Transverse colon (tissue), 4 donors: ENCODE measurements around the gene MKI67. TPM values are rescaled to one million over a fixed set of nuclear protein-coding genes. Genes with fewer than 3 reads are reported as not detected.

Source experiments
- DNase-seq: peaks from one replicate; pipeline ENCODE4 v3.0.0-alpha.2; 2019
- H3K27ac ChIP-seq, 4 donors: fragments of 200-600 bp; sonication (generic); 2 replicates each; pipeline ENCODE4 v1.5.1; 2016 to 2018; ENCODE audit warnings: inconsistent platforms in 4 of 4
- H3K27me3 ChIP-seq: fragments of 200-600 bp; sonication (generic); 2 replicates; pipeline ENCODE4 v1.5.1; 2017; ENCODE audit warnings: inconsistent platforms
- H3K36me3 ChIP-seq, 4 donors: fragments of 200-600 bp; sonication (generic); 2 replicates each; pipeline ENCODE4 v1.5.1; 2017 to 2019; ENCODE audit warnings: inconsistent platforms in 4 of 4
- H3K4me1 ChIP-seq, 4 donors: fragments of 200-600 bp; sonication (generic); 2 replicates each; pipeline ENCODE4 v1.5.1; 2017 to 2020; ENCODE audit warnings: inconsistent platforms in 4 of 4
- H3K4me3 ChIP-seq, 4 donors: fragments of 200-600 bp; sonication (generic); 1 replicate in 1 of 4; 2 replicates in 3 of 4; pipeline versions ENCODE4 v1.5.1 to v1.6.1; 2017 to 2019; ENCODE audit warnings: inconsistent platforms in 4 of 4
- H3K9me3 ChIP-seq, 2 donors: fragments of 200-600 bp; sonication (generic); 2 replicates each; pipeline ENCODE4 v1.5.1; 2017 to 2019; ENCODE audit warnings: inconsistent platforms in 2 of 2
- EP300 ChIP-seq: sonication (generic); formaldehyde crosslinking; IDR thresholded peaks from one replicate; pipeline ENCODE4 v1.6.1; 2017; ENCODE audit warnings: antibody characterized with exemption, low read depth
- POLR2A ChIP-seq: fragments of 450-650 bp; IDR thresholded peaks from one replicate; pipeline ENCODE4 v1.6.1; 2016; ENCODE audit warnings: antibody characterized with exemption, mild to moderate bottlenecking, moderate library complexity
- POLR2AphosphoS5 ChIP-seq, 3 donors: sonication (generic); formaldehyde crosslinking; IDR thresholded peaks; one replicate each; pipeline ENCODE4 v1.6.1; 2016; ENCODE audit warnings: antibody characterized with exemption in 3 of 3
- WGBS, 2 donors: methylation state at CpG; one replicate each; pipeline ENCODE4 v1.1.5; 2018; ENCODE audit warnings: low coverage in 1 of 2; 5-methylcytosine and 5-hydroxymethylcytosine counted together
- in situ Hi-C, 4 donors: fragments of 200-750 bp; cut with MboI; loops; one replicate each; pipeline versions ENCODE4 v1.15.0 to v1.15.1; 2017; ENCODE audit warnings: low sequenced_read_pairs in 3 of 4, low pct_ligation_motif_present in 1 of 4, low pct_unique_long_range_greater_than_20kb in 1 of 4
- intact Hi-C: fragments of 100-400 bp; cut with DNase I; formaldehyde crosslinking; loops from one replicate; pipeline ENCODE4 v1.15.1; 2023; ENCODE audit warnings: low total_unique reads
- total RNA-seq, 4 donors: library from RNA; depleted of rRNA; stranded (reverse); fragments of >200 nt; gene quantifications; one replicate each; pipeline ENCODE4 v1.1.0, GENCODE V29; 2016
- TF ChIP-seq, protein P1 (sequence below), 5 experiments: fragments of 200-600 bp in 3 of 5; fragments of 450-650 bp in 2 of 5; sonication (generic) in 3 of 5; IDR thresholded peaks; 1 replicate in 2 of 5; 2 replicates in 3 of 5; pipeline ENCODE4 v1.5.1; 2016 to 2017; ENCODE audit warnings: antibody characterized with exemption in 5 of 5, inconsistent platforms in 3 of 5, mild to moderate bottlenecking in 2 of 5, moderate library complexity in 1 of 5

MKI67 gene
- total RNA-seq, 4 donors from 2014 or later: 4.5 to 40.8 (median 8.4) TPM

DNA sequence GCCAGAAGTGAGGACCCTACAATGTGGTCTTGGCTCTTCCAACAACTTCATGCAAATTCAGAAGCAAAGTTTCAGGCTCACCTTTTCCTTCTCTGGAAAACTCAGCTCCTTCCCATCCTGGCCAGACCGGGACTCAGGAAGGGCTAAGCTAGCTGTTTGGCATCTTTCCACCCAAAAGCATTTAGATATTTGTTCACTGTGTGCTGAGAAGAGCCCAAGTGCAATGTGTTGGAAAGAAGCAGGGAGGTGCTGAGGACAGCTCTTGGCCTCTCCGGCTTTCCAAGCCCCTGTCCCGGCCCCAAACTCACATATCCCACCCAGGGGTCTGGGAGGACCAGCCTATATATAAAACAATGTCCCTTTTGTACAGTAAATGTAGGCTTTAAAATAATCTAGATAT is 44.5 kb downstream of the MKI67 start:
- WGBS, 2 donors: 66 to 72% methylated on average over 3 of the region's 3 CpGs
- H3K9me3 ChIP-seq: no peaks in the 10 kb centered on the region
- no peaks in the 10 kb centered on the region for H3K4me1 ChIP-seq
- DNase-seq: no peak
- H3K36me3 ChIP-seq: peaks cover 0 to 18% (median 1%) of the 10 kb centered on the region in 4 donors
- no peak overlapping the region for H3K27ac ChIP-seq
- H3K27me3 ChIP-seq: no peaks in the 10 kb centered on the region
- no peak overlapping the region for H3K4me3 ChIP-seq
- intact Hi-C loops: no loop called here
- TF ChIP-seq EP300 (no peak), POLR2AphosphoS5 (IDR thresholded peaks at IDR 0.05) (no peak), POLR2A (no peak)
- TF ChIP-seq, protein P1, sequence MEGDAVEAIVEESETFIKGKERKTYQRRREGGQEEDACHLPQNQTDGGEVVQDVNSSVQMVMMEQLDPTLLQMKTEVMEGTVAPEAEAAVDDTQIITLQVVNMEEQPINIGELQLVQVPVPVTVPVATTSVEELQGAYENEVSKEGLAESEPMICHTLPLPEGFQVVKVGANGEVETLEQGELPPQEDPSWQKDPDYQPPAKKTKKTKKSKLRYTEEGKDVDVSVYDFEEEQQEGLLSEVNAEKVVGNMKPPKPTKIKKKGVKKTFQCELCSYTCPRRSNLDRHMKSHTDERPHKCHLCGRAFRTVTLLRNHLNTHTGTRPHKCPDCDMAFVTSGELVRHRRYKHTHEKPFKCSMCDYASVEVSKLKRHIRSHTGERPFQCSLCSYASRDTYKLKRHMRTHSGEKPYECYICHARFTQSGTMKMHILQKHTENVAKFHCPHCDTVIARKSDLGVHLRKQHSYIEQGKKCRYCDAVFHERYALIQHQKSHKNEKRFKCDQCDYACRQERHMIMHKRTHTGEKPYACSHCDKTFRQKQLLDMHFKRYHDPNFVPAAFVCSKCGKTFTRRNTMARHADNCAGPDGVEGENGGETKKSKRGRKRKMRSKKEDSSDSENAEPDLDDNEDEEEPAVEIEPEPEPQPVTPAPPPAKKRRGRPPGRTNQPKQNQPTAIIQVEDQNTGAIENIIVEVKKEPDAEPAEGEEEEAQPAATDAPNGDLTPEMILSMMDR (IDR thresholded peaks at IDR 0.05): no peak
- in situ Hi-C loops: loop anchor here in 1 of 4 donors (10.0 kb wide), 1 partner anchor 63 kb away; no protein-coding TSS in a partner anchor

DNA sequence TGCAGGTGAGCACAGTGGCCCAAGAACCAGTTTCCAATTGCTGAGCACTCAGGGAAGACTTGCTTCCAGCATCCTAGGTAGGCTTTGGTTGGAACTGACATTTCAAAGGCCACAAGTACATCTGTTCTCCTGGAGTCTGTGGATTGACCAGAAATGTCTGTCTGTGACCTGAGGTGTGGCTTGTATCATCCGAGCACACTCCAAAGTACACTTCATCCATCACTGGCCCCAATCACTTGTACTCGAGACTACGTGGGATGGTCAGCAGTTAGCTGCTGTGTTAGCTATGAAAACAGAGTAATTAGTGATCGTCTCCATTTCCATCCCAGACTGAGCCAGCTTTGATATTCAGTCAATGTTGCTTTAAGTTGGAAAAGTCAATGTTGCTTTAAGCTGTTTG is 45.0 kb downstream of the MKI67 start:
- Histone ChIP-seq H3K36me3 (peaks cover 0 to 23% (median 2%) of the 10 kb centered on the region in 4 donors), H3K4me3 (no peak overlapping the region), H3K27ac (no peak overlapping the region), H3K4me1 (no peaks in the 10 kb centered on the region), H3K9me3 (no peaks in the 10 kb centered on the region), H3K27me3 (no peaks in the 10 kb centered on the region)
- intact Hi-C loops: no loop called here
- TF ChIP-seq, protein P1 (IDR thresholded peaks at IDR 0.05): no peak
- TF ChIP-seq EP300 (no peak), POLR2A (no peak), POLR2AphosphoS5 (IDR thresholded peaks at IDR 0.05) (no peak)
- in situ Hi-C loops: loop anchor here in 1 of 4 donors (10.0 kb wide), 1 partner anchor 64 kb away; no protein-coding TSS in a partner anchor
- DNase-seq: no peak
- WGBS, 2 donors: 83 to 91% methylated on average over 2 to 4 of the region's 4 CpGs

DNA sequence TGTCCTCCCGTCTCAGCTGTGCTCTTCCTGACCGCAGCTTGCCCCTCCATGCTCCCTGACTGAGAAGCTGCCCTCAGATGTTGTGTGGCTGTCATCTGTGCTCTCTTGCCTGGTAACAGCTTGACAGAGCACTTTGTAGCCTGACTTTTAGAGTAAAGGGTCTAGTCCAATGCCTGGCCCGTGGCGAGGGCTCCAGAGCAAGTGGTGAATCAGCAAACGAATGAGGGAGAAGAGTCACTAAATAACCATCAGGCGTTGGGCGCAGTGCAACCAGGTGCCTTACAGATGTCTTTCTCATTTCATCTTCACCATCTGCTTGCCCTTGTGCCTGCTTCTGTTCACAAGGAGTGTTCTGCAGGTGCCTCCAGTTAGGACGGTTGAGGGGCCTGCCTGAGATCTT is 45.6 kb downstream of the MKI67 start:
- no peak overlapping the region for H3K4me3 ChIP-seq
- TF ChIP-seq EP300: no peak
- TF ChIP-seq, protein P1 (IDR thresholded peaks at IDR 0.05): no peak
- no peak for TF ChIP-seq POLR2AphosphoS5 (IDR thresholded peaks at IDR 0.05)
- TF ChIP-seq POLR2A: no peak
- DNase-seq: no peak
- peaks cover 0 to 29% (median 2%) of the 10 kb centered on the region in 4 donors for H3K36me3 ChIP-seq
- in situ Hi-C loops: loop anchor here in 1 of 4 donors (10.0 kb wide), 1 partner anchor 64 kb away; no protein-coding TSS in a partner anchor
- no peaks in the 10 kb centered on the region for H3K27me3 ChIP-seq
- intact Hi-C loops: no loop called here
- H3K9me3 ChIP-seq: no peaks in the 10 kb centered on the region
- H3K27ac ChIP-seq: no peak overlapping the region
- H3K4me1 ChIP-seq: no peaks in the 10 kb centered on the region
- 90% methylated on average over 8 of the region's 8 CpGs; no CpG with 5 or more reads in 1 of the 2 donors for WGBS, 2 donors

DNA sequence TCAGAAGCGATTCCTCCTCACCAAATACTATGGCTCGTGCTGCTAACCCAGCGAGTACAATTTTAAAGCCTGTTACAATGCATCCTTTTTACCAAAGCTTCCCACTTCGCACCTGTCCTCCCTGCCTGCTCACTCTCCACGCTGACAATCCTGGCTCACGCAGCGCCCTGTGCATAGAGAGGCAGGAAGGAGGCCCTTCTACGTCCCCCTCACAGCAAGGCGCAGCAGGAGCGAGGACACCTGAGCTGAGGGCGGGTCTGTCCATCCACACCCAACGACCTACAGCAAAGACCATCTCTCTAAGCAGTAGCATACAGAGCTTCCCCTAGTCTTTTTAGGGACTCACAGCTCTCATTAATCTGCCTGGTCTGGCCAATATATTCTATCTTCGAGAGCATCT is 46.0 kb downstream of the MKI67 start:
- in situ Hi-C loops: loop anchor here in 1 of 4 donors (10.0 kb wide), 1 partner anchor 65 kb away; no protein-coding TSS in a partner anchor
- H3K9me3 ChIP-seq: no peaks in the 10 kb centered on the region
- peaks cover 0 to 29% (median 2%) of the 10 kb centered on the region in 4 donors for H3K36me3 ChIP-seq
- WGBS, 2 donors: 92 to 95% methylated on average over 3 to 13 of the region's 13 CpGs
- H3K27ac ChIP-seq: no peak overlapping the region
- no peak for DNase-seq
- H3K4me3 ChIP-seq: no peak overlapping the region
- intact Hi-C loops: no loop called here
- no peaks in the 10 kb centered on the region for H3K27me3 ChIP-seq
- no peak for TF ChIP-seq POLR2A
- TF ChIP-seq EP300: no peak
- TF ChIP-seq, protein P1 (IDR thresholded peaks at IDR 0.05): no peak
- TF ChIP-seq POLR2AphosphoS5 (IDR thresholded peaks at IDR 0.05): no peak
- H3K4me1 ChIP-seq: no peaks in the 10 kb centered on the region
